Retinal pigment epithelial cell (primary cell): ENCODE measurements around the gene MYO1E.
A peak's percentile ranks its signal among the peaks of the same experiment; 100 is the strongest.

Experiments
- DNase-seq: peaks from one replicate; pipeline ENCODE4 v3.0.0-alpha.2; 2010; ENCODE audit warnings: low read depth
- H3K4me3 ChIP-seq: 2 replicates; pipeline ENCODE4 v1.5.1; 2011; ENCODE audit warnings: mild to moderate bottlenecking, low read length, control low read depth, moderate library complexity
- CTCF ChIP-seq: conservative IDR thresholded peaks from 2 replicates; pipeline ENCODE4 v1.5.1; 2011; ENCODE audit warnings: low read depth, low read length, control low read depth, inconsistent platforms

MYO1E gene

DNA sequence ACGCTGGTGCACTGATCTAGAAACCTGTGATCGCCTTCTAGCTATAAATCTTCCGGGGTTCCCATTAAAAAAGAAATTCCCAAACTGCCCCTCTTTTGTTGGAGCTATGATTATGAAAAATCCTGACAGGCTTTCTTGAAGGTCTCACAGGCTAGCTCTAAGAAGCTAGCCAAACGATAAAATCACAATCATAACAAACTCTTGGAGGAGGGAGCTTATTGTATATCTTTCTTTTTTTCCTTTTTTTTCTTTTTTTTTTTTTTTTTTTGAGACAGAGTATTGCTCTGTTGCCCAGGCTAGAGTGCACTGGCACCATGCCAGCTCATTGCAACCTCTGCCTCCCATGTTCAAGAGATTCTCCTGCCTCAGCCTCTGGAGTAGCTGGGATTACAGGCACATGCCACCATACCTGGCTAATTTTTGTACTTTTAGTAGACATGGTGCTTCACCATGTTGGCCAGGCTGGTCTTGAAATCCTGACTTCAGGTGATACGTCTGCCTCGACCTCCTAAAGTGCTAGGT, 72.0 kb downstream of the MYO1E start:
- no peak overlapping the region for H3K4me3 ChIP-seq
- no peak for TF ChIP-seq CTCF
- no peak for DNase-seq

- no peak for TF ChIP-seq CTCF
- peak; percentile 74 for DNase-seq
- no peak overlapping the region for H3K4me3 ChIP-seq
Observed at GRCh38 chr15:59299929-59300617, 72.6 kb downstream of the MYO1E start.

DNA sequence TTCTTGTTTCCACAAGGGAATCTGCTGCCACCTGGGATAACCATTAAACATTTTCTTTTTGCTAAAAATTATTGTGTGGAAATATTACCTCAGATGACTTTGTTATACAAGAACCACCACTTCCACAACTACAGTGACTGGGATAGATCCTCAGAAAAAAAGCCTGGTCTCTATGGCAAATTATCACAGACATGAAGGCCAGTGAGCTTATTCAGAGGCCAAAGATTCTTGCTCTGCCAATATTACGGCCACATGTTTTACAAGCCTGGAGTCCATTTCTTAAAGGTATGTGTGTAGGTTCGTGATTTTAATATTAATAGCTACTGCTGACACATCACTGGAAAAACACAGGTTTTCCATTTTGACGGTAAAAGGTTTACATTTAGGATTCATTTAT, 73.8 kb downstream of the MYO1E start:
- no peak for TF ChIP-seq CTCF
- DNase-seq: no peak
- H3K4me3 ChIP-seq: no peak overlapping the region

- no peak for TF ChIP-seq CTCF
- no peak for DNase-seq
Observed at GRCh38 chr15:59298225-59298853, 74.3 kb downstream of the MYO1E start.

DNA sequence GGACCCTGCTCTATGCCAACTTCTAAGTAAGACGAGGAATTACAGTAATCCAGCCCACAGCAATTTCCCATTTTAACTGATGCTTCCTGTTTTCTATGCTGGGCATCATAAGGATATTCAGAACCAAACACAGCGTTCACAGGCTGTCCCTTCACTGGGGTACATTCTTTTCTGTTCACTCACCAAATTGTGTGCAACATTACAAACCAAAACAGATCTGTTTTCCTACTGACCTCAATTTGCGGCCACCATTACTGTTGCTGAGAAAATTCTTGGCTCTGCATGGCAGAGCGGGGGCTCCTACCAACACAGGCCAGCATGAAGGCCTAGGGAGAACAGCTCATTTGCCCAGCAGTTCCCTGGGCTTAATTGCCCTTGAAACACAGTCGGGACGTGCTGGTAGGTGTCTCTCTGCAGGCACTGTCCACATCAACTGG, 76.5 kb downstream of the MYO1E start:
- H3K4me3 ChIP-seq: no peak overlapping the region
- DNase-seq: peak; percentile 64
- no peak for TF ChIP-seq CTCF

More at GRCh38 chr15:59298225-59298853, 74.3 kb downstream of the MYO1E start:
- no peak overlapping the region for H3K4me3 ChIP-seq

GRCh38 chr15:59295261-59296001, 77.2 kb downstream of the MYO1E start:
- DNase-seq: no peak
- no peak overlapping the region for H3K4me3 ChIP-seq
- no peak for TF ChIP-seq CTCF
